Brain microvascular endothelial cell (primary cell): ENCODE data around the gene APLP2.

Experiments
- DNase-seq: peaks from one replicate; pipeline ENCODE4 v3.0.0-alpha.2; 2020
- H3K27ac ChIP-seq: fragments of 250-450 bp; sonication (Bioruptor Pico); 2 replicates; pipeline ENCODE4 v1.5.1; 2020; ENCODE audit warnings: mild to moderate bottlenecking, moderate library complexity
- H3K27me3 ChIP-seq: fragments of 250-450 bp; sonication (Bioruptor Pico); replicated peaks from 2 replicates; pipeline ENCODE4 v1.5.1; 2020; ENCODE audit warnings: mild to moderate bottlenecking
- H3K36me3 ChIP-seq: fragments of 250-450 bp; sonication (Bioruptor Pico); replicated peaks from 2 replicates; pipeline ENCODE4 v1.5.1; 2020; ENCODE audit warnings: mild to moderate bottlenecking
- H3K4me3 ChIP-seq: 2 replicates; pipeline ENCODE4 v1.5.1; 2011; ENCODE audit warnings: low read depth, mild to moderate bottlenecking, control low read depth, low read length, moderate library complexity
- in situ Hi-C: cut with HindIII; loops from 2 replicates; pipeline ENCODE4 v1.10.0; 2017; ENCODE audit warnings: low sequenced_read_pairs, low pct_ligation_motif_present
- TF ChIP-seq, protein P1 (sequence below): IDR thresholded peaks from 2 replicates; pipeline ENCODE4 v1.5.1; 2011; ENCODE audit warnings: low read depth, mild to moderate bottlenecking, moderate library complexity, low read length, control low read depth, inconsistent platforms; ENCODE audit errors: missing control alignments

Gene APLP2

DNA sequence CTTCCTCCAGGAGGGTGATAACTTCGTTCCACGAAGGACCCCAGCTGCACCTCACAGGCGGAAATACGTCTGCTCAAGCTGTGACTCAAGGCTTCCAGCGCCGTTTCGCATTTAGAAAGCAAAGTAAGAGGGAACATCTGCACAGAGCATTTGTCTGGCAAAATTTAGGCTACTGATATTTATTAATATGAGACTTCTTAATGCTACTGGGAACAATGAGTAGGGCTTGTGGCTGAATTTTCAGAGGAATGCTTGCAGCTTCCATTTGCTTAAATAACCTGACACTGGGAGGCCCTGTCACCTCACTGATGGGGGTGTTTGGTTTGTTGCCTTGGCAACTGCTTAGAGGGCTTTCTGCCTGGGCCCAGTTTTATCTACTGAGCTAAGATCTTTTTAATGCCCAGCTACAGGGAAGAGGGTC is 75.2 kb downstream of the APLP2 start:
- no peaks in the 10 kb centered on the region for H3K27me3 ChIP-seq
- peaks cover 30% of the 10 kb centered on the region for H3K36me3 ChIP-seq
- H3K27ac ChIP-seq: no peak overlapping the region
- TF ChIP-seq, protein P1, sequence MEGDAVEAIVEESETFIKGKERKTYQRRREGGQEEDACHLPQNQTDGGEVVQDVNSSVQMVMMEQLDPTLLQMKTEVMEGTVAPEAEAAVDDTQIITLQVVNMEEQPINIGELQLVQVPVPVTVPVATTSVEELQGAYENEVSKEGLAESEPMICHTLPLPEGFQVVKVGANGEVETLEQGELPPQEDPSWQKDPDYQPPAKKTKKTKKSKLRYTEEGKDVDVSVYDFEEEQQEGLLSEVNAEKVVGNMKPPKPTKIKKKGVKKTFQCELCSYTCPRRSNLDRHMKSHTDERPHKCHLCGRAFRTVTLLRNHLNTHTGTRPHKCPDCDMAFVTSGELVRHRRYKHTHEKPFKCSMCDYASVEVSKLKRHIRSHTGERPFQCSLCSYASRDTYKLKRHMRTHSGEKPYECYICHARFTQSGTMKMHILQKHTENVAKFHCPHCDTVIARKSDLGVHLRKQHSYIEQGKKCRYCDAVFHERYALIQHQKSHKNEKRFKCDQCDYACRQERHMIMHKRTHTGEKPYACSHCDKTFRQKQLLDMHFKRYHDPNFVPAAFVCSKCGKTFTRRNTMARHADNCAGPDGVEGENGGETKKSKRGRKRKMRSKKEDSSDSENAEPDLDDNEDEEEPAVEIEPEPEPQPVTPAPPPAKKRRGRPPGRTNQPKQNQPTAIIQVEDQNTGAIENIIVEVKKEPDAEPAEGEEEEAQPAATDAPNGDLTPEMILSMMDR: no peak
- in situ Hi-C loops: loop anchor here (25.0 kb wide), 1 partner anchor 208 kb away; no protein-coding TSS in a partner anchor
- H3K4me3 ChIP-seq: no peak overlapping the region
- no peak for DNase-seq

DNA sequence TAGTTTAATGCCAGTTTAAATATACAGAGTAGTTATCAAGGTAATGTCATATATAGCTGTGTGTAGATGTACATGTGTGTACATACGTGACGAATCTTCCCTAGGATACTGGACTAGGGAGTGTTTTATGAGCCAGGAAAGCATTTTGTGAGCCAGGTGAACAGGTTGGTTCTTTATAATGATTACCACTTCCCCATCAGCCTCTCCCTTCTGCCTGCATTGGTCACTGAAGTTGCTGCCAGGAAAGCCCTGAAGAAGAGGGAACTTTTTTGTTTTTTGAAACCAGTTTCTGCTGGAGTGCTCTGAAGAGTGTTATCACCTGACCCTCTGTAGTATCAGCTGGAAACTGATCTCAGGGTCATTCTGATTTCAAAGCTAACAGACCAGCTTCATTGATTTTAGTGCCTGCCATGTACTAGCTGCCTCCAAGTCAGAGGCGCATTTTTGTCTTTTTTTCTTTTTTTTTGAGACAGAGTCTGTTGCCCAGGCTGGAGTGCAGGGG is 75.7 kb downstream of the APLP2 start:
- no peak for DNase-seq
- no peaks in the 10 kb centered on the region for H3K27me3 ChIP-seq
- no peak overlapping the region for H3K4me3 ChIP-seq
- peaks cover 28% of the 10 kb centered on the region for H3K36me3 ChIP-seq
- in situ Hi-C loops: loop anchor here (25.0 kb wide), 1 partner anchor 208 kb away; no protein-coding TSS in a partner anchor
- no peak overlapping the region for H3K27ac ChIP-seq
- TF ChIP-seq, protein P1: no peak

DNA sequence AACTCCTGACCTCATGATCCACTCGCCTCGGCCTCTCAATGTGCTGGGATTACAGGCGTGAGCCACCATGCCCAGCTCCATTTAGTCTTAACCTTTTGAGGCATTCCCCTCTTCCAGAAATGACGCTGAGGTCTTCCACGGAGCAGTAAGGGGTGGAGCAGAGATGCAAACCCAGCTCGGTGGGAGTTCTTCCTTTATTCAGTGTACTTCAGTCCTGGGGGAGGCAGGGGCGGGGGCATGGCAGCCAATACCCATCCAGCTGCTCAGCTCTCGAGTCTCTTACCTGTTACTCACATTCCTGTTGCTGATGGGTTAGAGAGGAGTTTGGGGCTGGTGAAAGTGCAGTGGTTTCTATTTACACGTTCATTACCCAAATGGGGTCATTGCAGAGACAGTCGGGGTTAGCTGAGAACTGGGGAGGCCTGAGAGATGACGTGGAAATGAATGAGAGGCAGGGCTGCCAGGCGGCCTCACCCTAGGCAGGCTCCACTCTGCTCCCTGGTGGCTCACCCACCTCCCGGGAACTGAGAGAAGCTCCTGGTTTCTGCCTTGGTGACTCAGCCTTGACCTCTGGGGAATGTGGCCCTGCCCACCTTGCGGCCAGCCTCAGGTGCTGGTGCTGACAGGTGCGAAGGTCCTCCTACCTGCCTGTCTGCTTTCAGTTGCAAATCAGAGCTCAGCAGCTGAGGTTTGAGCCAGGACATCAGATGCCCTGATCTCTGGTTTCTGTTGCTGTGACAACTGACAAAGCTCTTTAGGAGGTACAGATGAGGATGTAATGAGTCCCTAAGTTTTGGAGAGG is 76.5 kb downstream of the APLP2 start:
- TF ChIP-seq, protein P1: peak; percentile 55
- Histone ChIP-seq H3K27ac (no peak overlapping the region), H3K36me3 (peaks cover 26% of the 10 kb centered on the region), H3K27me3 (no peaks in the 10 kb centered on the region), H3K4me3 (no peak overlapping the region)
- no peak for DNase-seq
- in situ Hi-C loops: loop anchor here (25.0 kb wide), 1 partner anchor 209 kb away; no protein-coding TSS in a partner anchor

DNA sequence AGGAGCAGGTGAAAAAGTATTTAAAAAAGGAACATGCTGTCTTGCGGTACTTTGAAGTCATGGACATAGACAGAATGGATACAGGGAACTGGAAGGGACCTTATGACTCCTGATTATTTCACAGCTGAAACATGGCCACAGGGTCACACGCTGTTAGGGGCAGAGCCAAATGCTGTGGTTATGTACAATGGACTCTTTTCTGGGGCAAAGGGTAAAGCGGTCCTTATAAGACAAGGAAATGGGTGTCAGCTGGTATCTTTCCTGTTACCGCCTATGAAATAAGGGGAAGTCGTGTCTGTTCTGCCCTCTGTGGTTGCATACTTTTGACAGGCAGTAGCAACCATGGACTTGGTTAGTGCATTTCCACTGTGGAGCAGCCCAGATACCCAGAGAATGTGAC is 77.1 kb downstream of the APLP2 start:
- TF ChIP-seq, protein P1: no peak
- H3K27ac ChIP-seq: no peak overlapping the region
- no peaks in the 10 kb centered on the region for H3K27me3 ChIP-seq
- peaks cover 20% of the 10 kb centered on the region for H3K36me3 ChIP-seq
- H3K4me3 ChIP-seq: no peak overlapping the region
- no peak for DNase-seq
- in situ Hi-C loops: loop anchor here (25.0 kb wide), 1 partner anchor 209 kb away; no protein-coding TSS in a partner anchor

DNA sequence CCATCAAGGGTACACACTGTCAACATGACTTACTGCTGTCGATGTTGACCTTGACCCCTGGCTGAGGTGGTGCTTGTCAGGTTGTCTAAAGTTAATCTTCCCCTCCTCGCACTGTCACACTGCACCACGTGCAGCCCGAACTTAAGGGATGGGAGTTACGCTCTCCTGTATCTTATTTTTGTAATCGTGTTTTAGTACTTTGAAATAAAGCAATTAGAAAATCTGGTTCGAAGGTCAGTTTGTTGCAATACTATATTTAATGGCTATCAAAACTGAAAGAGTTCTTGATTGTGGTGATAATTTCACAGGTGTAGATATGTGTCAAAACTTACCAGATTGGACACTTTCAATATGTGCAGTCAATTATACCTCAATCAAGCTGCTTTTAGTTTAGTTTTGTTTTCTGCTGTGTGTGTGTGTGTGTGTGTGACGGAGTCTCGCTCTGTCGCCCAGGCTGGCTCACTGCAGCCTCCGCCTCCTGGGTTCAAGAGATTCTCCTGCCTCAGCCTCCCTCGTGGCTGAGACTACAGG is 79.2 kb downstream of the APLP2 start:
- H3K27me3 ChIP-seq: no peaks in the 10 kb centered on the region
- in situ Hi-C loops: loop anchor here (25.0 kb wide), 1 partner anchor 212 kb away; no protein-coding TSS in a partner anchor
- no peak overlapping the region for H3K4me3 ChIP-seq
- no peak for DNase-seq
- TF ChIP-seq, protein P1: no peak
- H3K27ac ChIP-seq: no peak overlapping the region
- H3K36me3 ChIP-seq: peaks cover 16% of the 10 kb centered on the region
